IPS DF 4.7 (cell line): ENCODE measurements around the gene MESP2.

Experiments used
- DNase-seq: peaks from one replicate; pipeline ENCODE4 v3.0.0-alpha.2; 2013; ENCODE audit warnings: low spot score; ENCODE audit errors: extremely low read depth

MESP2 gene

GRCh38 chr15:89754361-89755154 is 21.6 kb upstream of the MESP2 start:
- DNase-seq: no peak

GRCh38 chr15:89755701-89756100 is 20.4 kb upstream of the MESP2 start:
- DNase-seq: no peak

GRCh38 chr15:89756897-89757296 is 19.2 kb upstream of the MESP2 start:
- no peak for DNase-seq

GRCh38 chr15:89758283-89758682 is 17.8 kb upstream of the MESP2 start:
- DNase-seq: no peak

GRCh38 chr15:89758981-89759380 is 17.2 kb upstream of the MESP2 start:
- no peak for DNase-seq

- DNase-seq: no peak
These were observed 16.3 kb upstream of the MESP2 start for GRCh38 chr15:89759835-89760234.

- DNase-seq: no peak
These were observed 15.7 kb upstream of the MESP2 start for GRCh38 chr15:89760303-89761008.

- no peak for DNase-seq
These were observed 14.9 kb upstream of the MESP2 start for GRCh38 chr15:89761009-89761831.

- DNase-seq: no peak
These were observed 14.2 kb upstream of the MESP2 start for GRCh38 chr15:89761929-89762328.

GRCh38 chr15:89765694-89766093 is 10.4 kb upstream of the MESP2 start:
- no peak for DNase-seq

- DNase-seq: no peak
These were observed 9.5 kb upstream of the MESP2 start for GRCh38 chr15:89766357-89767311.

- no peak for DNase-seq
These were observed 8.7 kb upstream of the MESP2 start for GRCh38 chr15:89767411-89767915.

GRCh38 chr15:89768071-89768500 is 8.0 kb upstream of the MESP2 start:
- DNase-seq: no peak

- DNase-seq: no peak
These were observed 6.8 kb upstream of the MESP2 start for GRCh38 chr15:89769366-89769765.

GRCh38 chr15:89770041-89770440 is 6.1 kb upstream of the MESP2 start:
- DNase-seq: no peak

GRCh38 chr15:89772932-89773583 is 3.1 kb upstream of the MESP2 start:
- DNase-seq: no peak

GRCh38 chr15:89774492-89774891 is 1.6 kb upstream of the MESP2 start:
- no peak for DNase-seq

- no peak for DNase-seq
These were observed 317 bp upstream of the MESP2 start for GRCh38 chr15:89775815-89776214.

GRCh38 chr15:89777073-89777751 is 1.1 kb downstream of the MESP2 start:
- DNase-seq: no peak
